ENCODE measurements around the gene MACROD2. TPM values are rescaled to one million over a fixed set of nuclear protein-coding genes. Genes with fewer than 3 reads are reported as not detected.

Gene MACROD2
- total RNA-seq, 4 donors from 2014 or later, result 2.9 to 11.3 (median 8.0) TPM

DNA sequence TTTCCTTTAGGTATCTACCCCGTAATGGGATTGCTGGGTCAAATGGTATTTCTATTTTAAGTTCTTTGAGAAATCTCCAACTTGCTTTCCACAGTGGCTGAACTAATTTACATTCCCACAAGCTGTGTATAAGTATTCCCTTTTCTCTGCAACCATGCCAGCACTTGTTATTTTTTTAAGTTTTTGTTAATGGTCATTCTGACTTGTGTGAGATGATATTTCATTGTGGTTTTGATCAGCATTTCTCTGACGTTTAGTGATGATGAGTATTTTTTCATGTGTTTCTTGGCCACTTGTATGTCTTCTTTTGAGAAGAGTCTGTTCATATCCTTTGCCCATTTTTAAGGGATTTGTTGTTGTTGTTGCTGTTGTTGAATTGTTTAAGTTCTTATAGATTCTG is 1706.8 kb downstream of the MACROD2 start:
- TF ChIP-seq, protein P1, sequence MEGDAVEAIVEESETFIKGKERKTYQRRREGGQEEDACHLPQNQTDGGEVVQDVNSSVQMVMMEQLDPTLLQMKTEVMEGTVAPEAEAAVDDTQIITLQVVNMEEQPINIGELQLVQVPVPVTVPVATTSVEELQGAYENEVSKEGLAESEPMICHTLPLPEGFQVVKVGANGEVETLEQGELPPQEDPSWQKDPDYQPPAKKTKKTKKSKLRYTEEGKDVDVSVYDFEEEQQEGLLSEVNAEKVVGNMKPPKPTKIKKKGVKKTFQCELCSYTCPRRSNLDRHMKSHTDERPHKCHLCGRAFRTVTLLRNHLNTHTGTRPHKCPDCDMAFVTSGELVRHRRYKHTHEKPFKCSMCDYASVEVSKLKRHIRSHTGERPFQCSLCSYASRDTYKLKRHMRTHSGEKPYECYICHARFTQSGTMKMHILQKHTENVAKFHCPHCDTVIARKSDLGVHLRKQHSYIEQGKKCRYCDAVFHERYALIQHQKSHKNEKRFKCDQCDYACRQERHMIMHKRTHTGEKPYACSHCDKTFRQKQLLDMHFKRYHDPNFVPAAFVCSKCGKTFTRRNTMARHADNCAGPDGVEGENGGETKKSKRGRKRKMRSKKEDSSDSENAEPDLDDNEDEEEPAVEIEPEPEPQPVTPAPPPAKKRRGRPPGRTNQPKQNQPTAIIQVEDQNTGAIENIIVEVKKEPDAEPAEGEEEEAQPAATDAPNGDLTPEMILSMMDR (IDR thresholded peaks at IDR 0.05; ENCODE audit: low read depth), result no peak

DNA sequence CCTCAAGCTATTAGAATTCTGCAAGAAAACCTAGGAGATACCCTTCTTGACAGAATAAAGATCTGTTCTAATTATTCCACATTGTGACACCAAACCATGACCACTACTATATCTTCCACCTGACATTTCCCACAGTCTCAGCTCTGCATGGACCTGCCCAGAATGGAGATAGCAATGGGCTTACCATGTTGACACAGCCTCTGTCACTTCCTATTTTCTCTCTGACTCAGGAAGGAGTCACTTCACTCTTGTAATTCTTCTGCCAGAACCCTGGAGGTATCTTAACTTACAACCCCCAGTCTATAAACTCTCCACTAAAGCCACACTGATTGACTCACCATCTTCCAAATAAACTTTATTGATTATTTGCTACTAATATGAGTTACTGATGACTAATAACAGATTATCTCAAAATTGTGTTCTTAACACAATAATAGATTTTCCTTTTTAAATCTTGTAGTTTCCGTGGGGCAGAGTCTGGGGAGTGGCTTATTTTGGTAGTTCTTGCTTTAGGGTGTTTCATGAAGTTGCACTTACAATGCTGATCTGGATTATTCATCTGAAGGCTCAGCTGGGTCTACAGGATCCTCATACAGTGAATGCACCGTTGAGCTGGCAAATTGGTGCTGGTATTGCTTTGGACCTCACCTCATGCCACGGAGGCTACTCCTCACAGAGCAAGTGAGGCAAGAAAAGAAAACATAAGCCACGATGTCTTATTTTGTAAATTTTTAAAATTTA is 1708.0 kb downstream of the MACROD2 start:
- TF ChIP-seq, protein P1 (IDR thresholded peaks at IDR 0.05; ENCODE audit: low read depth), result no peak

DNA sequence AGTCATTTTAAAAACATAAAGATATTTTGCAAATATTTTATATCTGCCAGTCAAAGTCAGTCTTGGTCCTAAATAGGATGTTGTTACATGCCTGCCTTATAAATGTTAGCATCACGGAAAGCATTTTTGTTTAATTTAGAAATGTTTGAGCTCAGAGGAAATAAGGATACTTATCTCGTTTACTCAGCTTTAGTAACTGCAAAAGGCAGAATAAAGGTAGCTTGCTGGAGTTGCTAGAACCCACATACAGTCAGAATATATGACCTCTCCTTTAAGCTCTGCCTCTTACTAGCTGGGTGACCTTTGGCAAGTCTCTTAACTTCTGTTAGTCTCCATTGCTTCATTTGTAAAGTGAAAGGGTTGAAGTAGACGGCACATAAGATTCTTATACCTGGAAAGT is 1710.7 kb downstream of the MACROD2 start:
- TF ChIP-seq, protein P1 (IDR thresholded peaks at IDR 0.05; ENCODE audit: low read depth), result no peak

DNA sequence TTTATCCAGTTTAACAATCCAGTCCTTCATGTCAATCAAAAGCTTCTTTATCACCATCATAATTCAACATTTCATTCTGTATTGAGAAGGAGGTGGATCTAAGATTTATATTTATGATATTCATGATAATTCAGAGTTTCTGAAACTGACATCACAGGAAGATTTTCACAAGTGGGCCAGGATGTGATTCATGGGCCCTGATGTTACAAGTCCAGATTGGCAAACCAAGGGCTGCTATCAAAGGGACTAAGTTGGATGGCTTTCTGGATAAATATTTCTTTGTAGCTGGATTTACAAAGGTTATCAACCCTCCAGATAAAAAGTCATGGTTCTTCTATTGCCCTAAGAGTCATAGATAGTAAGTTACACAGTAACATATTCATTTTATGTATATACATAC is 1711.4 kb downstream of the MACROD2 start:
- TF ChIP-seq, protein P1 (IDR thresholded peaks at IDR 0.05; ENCODE audit: low read depth), result no peak

DNA sequence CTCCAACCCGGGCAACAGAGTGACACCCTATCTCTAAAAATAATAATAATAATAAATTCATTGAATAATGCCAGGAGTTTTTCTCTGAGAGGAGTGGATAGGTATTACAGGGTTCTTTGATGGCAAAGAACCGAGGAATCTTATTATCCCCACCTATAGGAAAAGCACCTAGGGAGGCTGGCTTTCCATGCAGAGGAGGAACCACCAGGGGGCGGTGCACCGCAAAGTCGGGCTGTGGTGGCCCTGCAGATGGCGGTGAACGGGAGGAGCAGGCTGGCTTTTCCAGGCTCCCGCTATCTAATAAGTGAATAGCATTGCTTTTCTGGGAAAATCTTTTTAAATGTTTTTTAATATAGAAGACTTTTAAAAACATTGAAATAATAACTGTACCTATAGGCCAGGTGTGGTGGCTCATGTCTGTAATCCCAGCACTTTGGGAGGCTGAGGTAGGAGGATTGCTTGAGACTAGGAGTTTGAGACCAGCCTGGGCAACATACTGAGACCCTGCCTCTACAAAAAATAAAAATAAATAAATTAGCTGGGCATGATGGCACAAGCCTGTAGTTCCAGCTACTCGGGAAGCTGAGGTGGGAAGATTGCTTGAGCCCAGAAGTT is 1713.8 kb downstream of the MACROD2 start:
- TF ChIP-seq, protein P1 (IDR thresholded peaks at IDR 0.05; ENCODE audit: low read depth), result no peak

DNA sequence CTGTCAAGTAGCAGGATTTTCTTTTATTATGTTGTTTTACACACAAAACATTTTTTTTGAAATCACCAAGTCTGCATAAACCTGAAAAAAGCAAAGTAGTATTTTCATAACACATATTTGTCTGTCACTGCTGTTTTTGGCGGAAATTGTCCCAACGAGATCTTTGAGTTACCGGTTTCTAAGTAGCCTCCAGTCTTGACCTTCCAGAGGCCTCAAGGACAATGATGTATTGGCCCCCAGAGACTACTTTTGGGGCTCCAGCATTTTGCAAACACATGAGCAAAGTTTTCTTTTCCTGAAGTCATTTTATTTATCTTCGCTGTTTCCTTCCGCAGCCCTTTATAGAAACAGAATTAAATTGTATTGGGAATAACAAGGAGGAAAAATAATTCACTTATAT is 1715.3 kb downstream of the MACROD2 start:
- TF ChIP-seq, protein P1 (IDR thresholded peaks at IDR 0.05; ENCODE audit: low read depth), result no peak

DNA sequence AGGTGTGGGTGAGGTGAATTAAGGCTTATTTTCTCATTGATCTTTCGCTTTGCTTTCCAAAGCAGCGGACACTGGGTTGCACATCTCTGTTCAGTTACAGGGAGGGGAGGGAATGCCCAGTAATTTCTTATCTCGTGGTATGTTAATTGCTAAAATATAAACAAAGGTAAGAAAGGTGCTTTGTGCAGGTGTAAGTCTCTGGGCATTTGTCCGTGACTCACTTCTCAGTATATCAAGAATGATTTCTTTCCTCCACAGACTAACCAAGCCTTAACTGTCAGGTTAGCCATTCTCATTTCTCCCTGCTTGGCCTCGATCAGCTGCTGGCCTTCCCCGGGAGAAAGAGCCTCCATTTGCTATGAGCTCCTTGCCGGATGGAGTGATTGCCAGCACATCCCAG is 1715.9 kb downstream of the MACROD2 start:
- TF ChIP-seq, protein P1 (IDR thresholded peaks at IDR 0.05; ENCODE audit: low read depth), result no peak

Measured in subcutaneous adipose tissue (tissue), 4 donors.